HepG2 (cell line): Measurements from ENCODE around the gene INAFM1. TPM values are rescaled to one million over a fixed set of nuclear protein-coding genes. Genes with fewer than 3 reads are reported as not detected.

Experiments used
- ATRX ChIP-seq: sonication (generic); formaldehyde crosslinking; IDR thresholded peaks from 2 replicates; pipeline ENCODE4 v1.4.0; 2020; ENCODE audit warnings: missing genetic modification reagents, borderline replicate concordance
- CBX2 ChIP-seq, 2 experiments: fragments of 200-600 bp in 1 of 2; sonication (generic); formaldehyde crosslinking in 1 of 2; IDR thresholded peaks; 2 replicates each; pipeline versions ENCODE4 v1.7.0 to v1.8.1; 2018 to 2022; ENCODE audit warnings: low read depth in 2 of 2, low read length in 1 of 2, mild to moderate bottlenecking in 1 of 2, missing genetic modification reagents in 1 of 2
- CTCF ChIP-seq: sonication (generic); formaldehyde crosslinking; IDR thresholded peaks from 2 replicates; pipeline ENCODE4 v1.5.0; 2020; ENCODE audit warnings: mild to moderate bottlenecking, missing genetic modification reagents, moderate library complexity
- E2F2 ChIP-seq: sonication (generic); formaldehyde crosslinking; IDR thresholded peaks from 2 replicates; pipeline ENCODE4 v1.4.0; 2020; ENCODE audit warnings: missing genetic modification reagents, borderline replicate concordance
- EED ChIP-seq: sonication (generic); formaldehyde crosslinking; IDR thresholded peaks from 2 replicates; pipeline ENCODE4 v1.5.0; 2020; ENCODE audit warnings: mild to moderate bottlenecking, missing genetic modification reagents
- GZF1 ChIP-seq: sonication (generic); formaldehyde crosslinking; IDR thresholded peaks from 2 replicates; pipeline ENCODE4 v1.5.1; 2020; ENCODE audit warnings: mild to moderate bottlenecking, missing genetic modification reagents
- IKZF1 ChIP-seq: fragments of 450-650 bp; IDR thresholded peaks from 2 replicates; pipeline ENCODE4 v1.7.1; 2016
- LCORL ChIP-seq, 2 experiments: fragments of 450-650 bp in 1 of 2; sonication (generic) in 1 of 2; formaldehyde crosslinking in 1 of 2; IDR thresholded peaks; 2 replicates each; pipeline versions ENCODE4 v1.5.0 to v1.6.1; 2017 to 2020; ENCODE audit warnings: antibody characterized with exemption in 1 of 2, missing genetic modification reagents in 1 of 2
- MIXL1 ChIP-seq: IDR thresholded peaks from 2 replicates; pipeline ENCODE4 v1.6.1; 2016
- MYNN ChIP-seq: sonication (generic); formaldehyde crosslinking; IDR thresholded peaks from 2 replicates; pipeline ENCODE4 v1.4.0; 2020; ENCODE audit warnings: mild to moderate bottlenecking, low read depth, missing genetic modification reagents
- NR2C2 ChIP-seq: sonication (generic); formaldehyde crosslinking; IDR thresholded peaks from 2 replicates; pipeline ENCODE4 v1.4.0; 2020; ENCODE audit warnings: missing genetic modification reagents, mild to moderate bottlenecking, moderate library complexity, borderline replicate concordance
- PHB2 ChIP-seq: fragments of 450-650 bp; IDR thresholded peaks from 2 replicates; pipeline ENCODE4 v1.6.1; 2018; ENCODE audit not compliant: partially characterized antibody
- POLR2G ChIP-seq: fragments of 200-400 bp; formaldehyde crosslinking; IDR thresholded peaks from 2 replicates; pipeline ENCODE4 v1.6.1; 2018; ENCODE audit warnings: mild to moderate bottlenecking, low read depth, low read length, moderate library complexity
- SMAD3 ChIP-seq: sonication (generic); formaldehyde crosslinking; IDR thresholded peaks from 2 replicates; pipeline ENCODE4 v1.4.0; 2020; ENCODE audit warnings: missing genetic modification reagents
- ZNF12 ChIP-seq: sonication (generic); formaldehyde crosslinking; IDR thresholded peaks from 2 replicates; pipeline ENCODE4 v1.5.0; 2020; ENCODE audit warnings: missing genetic modification reagents
- ZNF407 ChIP-seq: sonication (generic); formaldehyde crosslinking; IDR thresholded peaks from one replicate; pipeline ENCODE4 v1.5.1; 2020; ENCODE audit warnings: mild to moderate bottlenecking, missing genetic modification reagents; ENCODE audit errors: not compliant biosample characterization
- ZNF841 ChIP-seq: sonication (generic); formaldehyde crosslinking; IDR thresholded peaks from 2 replicates; pipeline ENCODE4 v1.8.1; 2023; ENCODE audit warnings: missing genetic modification reagents, borderline replicate concordance
- polyA plus RNA-seq, 8 experiments: library from polyadenylated mRNA; depleted of rRNA in 3 of 8; stranded (reverse) in 7 of 8; unstranded in 1 of 8; fragments of >200 nt; fragmentation: Illumina TruSeq in 4 of 8; extraction: Trizol in 4 of 8; gene quantifications; 2 replicates each; pipeline versions ENCODE4 v1.2.1 to v1.2.3, GENCODE V29; 2011 to 2016; ENCODE audit warnings: low read depth in 4 of 8, missing spikeins in 1 of 8, mixed read lengths in 1 of 8; ENCODE audit not compliant: insufficient read depth in 1 of 8
- total RNA-seq, 5 experiments: library from RNA; depleted of rRNA; stranded (reverse); fragments of >200 nt; fragmentation: Illumina TruSeq; extraction: Trizol; gene quantifications; 2 replicates each; pipeline ENCODE4 v1.2.3, GENCODE V29; 2016; ENCODE audit warnings: low read depth in 1 of 5
- TF ChIP-seq, protein P1 (sequence below): sonication (generic); formaldehyde crosslinking; IDR thresholded peaks from 2 replicates; pipeline ENCODE4 v1.5.1; 2020; ENCODE audit warnings: missing genetic modification reagents, mild to moderate bottlenecking, borderline replicate concordance

The INAFM1 gene
- total and polyA plus RNA-seq, 2 of the 13 experiments (the other 11 are each of a cell fraction or from before 2014, with no cell fraction given) = 0.88 to 1.9 TPM

GRCh38 chr19:47305309-47305751 lies 30.6 kb downstream of the INAFM1 start (continued):
- no peak for TF ChIP-seq ZNF407
- no peak for TF ChIP-seq E2F2
- TF ChIP-seq GZF1 (CRISPR knock-in tag) = no peak
- TF ChIP-seq SMAD3 (CRISPR knock-in tag) = peak; percentile 11; the same call in 1 of the 2 replicates
- TF ChIP-seq EED (CRISPR knock-in tag) = no peak
- TF ChIP-seq PHB2 = no peak
- TF ChIP-seq ZNF12 (CRISPR knock-in tag) = 0 out of 2 replicates have a peak, but pooled peaks have one; percentile 25
- TF ChIP-seq NR2C2 = no peak
- peak; percentile 93 for TF ChIP-seq MIXL1 (CRISPR knock-in tag)
- peak; percentile 91 for TF ChIP-seq CTCF (CRISPR knock-in tag)
- TF ChIP-seq, protein P1, sequence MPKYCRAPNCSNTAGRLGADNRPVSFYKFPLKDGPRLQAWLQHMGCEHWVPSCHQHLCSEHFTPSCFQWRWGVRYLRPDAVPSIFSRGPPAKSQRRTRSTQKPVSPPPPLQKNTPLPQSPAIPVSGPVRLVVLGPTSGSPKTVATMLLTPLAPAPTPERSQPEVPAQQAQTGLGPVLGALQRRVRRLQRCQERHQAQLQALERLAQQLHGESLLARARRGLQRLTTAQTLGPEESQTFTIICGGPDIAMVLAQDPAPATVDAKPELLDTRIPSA = no peak
- no peak for TF ChIP-seq CBX2 (IDR thresholded peaks at IDR 0.05; ENCODE audit: low read depth, low read length)
- no peak for TF ChIP-seq CBX2 (CRISPR knock-in tag; IDR thresholded peaks at IDR 0.05; ENCODE audit: low read depth)
- TF ChIP-seq ATRX (CRISPR knock-in tag) = no peak
- TF ChIP-seq LCORL (IDR thresholded peaks at IDR 0.05) = no peak
- TF ChIP-seq LCORL (CRISPR knock-in tag; IDR thresholded peaks at IDR 0.05) = peak; percentile 88
- TF ChIP-seq ZNF841 = no peak
- no peak for TF ChIP-seq IKZF1
- no peak for TF ChIP-seq MYNN
- no peak for TF ChIP-seq POLR2G
